ENCODE data around the gene ATRAID. TPM values are rescaled to one million over a fixed set of nuclear protein-coding genes. Genes with fewer than 3 reads are reported as not detected.

ATRAID gene
- total RNA-seq, 1 donor from 2014 or later: 78.3 TPM

DNA sequence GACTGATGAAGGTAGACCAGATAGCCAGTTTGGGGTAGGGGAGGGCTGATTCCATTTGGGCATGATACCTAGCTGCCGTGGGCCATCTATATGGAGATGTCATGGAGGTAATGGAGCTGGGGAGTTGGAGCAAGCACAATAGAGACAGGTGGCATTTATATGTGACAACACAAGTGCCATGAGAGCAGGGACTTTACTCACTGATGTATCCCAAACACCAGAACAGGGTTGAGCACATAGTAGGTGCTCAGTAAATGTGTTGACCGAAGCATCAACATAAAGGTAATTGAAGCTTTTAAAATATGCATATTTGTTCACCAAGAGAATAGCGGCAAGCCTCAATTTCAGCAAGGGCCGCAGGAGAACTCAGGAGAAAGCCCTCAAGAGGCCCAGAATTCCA is 36.1 kb downstream of the ATRAID start:
- intact Hi-C loops (cut with micrococcal nuclease): no loop called here

GRCh38 chr2:27249159-27249890 is 37.5 kb downstream of the ATRAID start:
- intact Hi-C loops (cut with micrococcal nuclease): no loop called here

DNA sequence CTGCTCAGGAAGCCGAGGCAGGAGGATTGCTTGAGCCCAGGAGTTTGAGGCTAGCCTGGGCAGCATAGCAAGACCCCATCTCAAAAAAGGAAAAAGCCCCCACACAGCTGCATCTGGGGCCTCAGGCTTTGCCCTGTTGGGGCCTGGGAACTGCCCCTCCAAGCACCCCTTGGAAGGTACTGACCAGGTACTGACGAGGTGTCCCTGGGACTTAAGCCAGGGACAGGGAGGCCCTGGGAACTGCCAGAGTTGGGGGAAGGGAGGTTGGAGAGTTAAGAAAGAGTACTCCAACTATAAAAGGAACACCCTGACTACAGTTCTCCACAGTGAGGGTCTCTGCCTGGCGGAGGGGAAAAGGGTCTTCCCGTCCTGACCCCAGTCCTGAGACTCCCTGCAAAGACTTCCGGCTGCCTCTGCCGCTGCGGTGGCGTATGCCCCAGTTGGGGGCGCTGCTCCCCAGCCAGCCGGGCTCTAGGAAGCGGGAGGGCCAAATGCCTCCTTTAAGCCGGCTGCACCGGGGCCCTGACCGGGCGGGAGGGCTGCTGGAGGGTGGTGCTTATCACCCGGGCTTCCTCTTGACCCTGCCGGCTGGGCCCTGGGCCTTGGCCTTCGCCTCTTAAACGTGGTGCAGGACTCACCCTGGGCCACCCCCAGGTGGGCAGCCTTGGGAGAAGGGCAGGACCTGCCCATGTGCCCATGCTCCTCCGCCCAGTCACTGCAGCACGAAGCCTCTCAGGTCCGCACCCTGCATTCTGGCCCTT is 38.2 kb downstream of the ATRAID start:
- intact Hi-C loops (cut with micrococcal nuclease): loop anchor here (1.0 kb wide), 1 partner anchor 30 kb away; no protein-coding TSS in a partner anchor

- intact Hi-C loops (cut with micrococcal nuclease): loop anchor here (1.0 kb wide), 1 partner anchor 29 kb away; no protein-coding TSS in a partner anchor
Measured at GRCh38 chr2:27250652-27251379, 39.0 kb downstream of the ATRAID start.

- intact Hi-C loops (cut with micrococcal nuclease): no loop called here
Measured at GRCh38 chr2:27251766-27252165, 39.9 kb downstream of the ATRAID start.

- intact Hi-C loops (cut with micrococcal nuclease): no loop called here
Measured at GRCh38 chr2:27255187-27255586, 43.3 kb downstream of the ATRAID start.

- intact Hi-C loops (cut with micrococcal nuclease): no loop called here
Measured at GRCh38 chr2:27255660-27256059, 43.8 kb downstream of the ATRAID start.

DNA sequence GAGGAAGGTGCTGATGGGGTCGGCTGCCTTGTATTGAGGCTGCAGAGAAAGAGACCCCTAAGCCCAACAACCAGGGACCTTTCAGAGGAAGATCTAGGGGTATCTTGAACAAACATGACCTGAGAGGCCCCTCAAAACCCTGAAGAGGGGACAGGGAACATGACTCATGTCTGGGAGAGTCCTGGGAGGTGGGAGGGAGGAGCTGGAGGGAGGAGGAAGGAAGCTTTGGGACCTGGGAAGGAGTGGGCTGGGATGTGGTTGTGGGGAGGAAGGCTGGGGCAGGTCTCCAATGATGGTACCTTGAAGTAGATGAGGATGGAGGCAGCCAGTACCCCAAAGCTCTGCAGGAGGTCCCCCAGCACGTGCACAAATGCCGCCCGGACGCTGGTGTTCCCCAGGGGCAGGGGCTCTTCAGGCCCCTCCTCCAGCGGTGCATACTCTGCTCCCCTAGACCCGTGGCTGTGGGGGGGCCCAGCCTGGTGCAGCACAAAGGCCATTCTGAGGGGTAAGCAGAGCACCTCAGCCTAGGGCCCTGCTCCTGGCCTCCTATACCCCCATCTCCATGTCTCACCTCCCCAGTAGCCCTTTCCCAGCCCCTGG is 45.1 kb downstream of the ATRAID start:
- intact Hi-C loops (cut with micrococcal nuclease): no loop called here

- intact Hi-C loops (cut with micrococcal nuclease): no loop called here
Measured at GRCh38 chr2:27258051-27258450, 46.2 kb downstream of the ATRAID start.

GRCh38 chr2:27261241-27261925 is 49.5 kb downstream of the ATRAID start:
- intact Hi-C loops (cut with micrococcal nuclease): loop anchor here (5.0 kb wide), 1 partner anchor 44 kb away; the partner anchor contains the start of gene CAD

DNA sequence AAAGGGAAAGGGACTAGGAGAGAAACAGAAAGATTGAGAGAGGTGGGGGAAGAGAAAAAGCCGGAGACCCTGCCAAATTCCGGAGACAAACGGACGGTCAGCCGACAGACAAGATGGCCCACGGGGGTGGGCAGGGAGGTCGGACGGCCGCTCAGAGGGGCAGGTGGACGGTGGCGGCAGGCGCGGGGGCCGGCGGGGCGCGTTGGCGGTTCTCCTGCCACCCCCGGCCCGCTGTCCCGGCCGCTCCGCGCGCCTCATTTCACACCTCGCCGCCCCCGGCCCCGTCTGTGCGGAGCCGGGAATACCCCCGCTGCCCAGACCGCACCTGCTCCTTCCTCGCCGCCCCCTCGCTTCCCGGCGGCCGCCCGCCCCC is 50.1 kb downstream of the ATRAID start:
- intact Hi-C loops (cut with micrococcal nuclease): loop anchor here (5.0 kb wide), 1 partner anchor 45 kb away; the partner anchor contains the start of gene CAD

DNA sequence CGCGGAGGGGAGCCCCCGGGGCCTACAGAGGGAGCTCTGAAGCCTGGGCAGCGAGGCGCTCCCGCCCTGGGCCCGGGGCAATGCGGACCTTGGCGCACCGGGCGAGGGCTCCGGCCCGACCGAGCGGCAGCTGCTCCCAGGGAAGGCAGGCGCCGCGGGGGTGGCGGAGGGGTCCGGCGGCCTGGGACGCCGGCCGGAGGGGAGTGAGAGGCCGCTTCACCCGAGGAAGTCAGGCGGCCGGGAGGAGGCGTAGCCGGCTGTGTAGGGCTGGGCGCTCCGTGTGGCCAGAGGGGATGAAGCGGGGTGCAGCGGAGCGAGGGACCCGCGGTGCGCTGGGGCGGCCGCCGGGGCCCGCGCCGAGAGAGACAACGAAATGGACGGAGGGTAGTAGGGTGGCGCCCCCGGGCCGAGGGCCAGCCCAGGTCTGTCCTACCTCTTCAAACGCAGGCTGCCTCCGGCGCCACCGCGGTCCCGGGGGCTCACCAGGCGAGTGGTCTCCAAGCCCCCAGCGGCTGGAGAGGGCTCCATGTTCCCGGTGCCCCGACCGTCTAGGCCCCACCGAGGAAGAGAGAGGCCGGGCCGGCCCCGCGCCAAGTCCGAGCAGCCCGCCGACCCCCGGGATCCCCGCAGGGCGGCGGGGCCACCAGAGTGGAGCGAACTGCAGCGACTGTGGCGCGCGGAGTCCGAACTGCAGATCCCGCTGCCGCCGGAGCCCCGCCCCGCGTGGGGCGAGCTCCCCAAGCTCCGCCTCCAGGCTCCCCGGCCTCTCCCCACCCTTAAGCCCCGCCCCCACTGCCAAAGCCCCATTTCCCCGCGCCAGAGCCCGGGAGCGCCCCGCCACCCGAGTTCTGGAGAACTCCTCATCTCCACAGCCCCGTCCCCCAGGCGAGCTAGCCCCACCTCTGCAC is 50.8 kb downstream of the ATRAID start, which contains the start of gene SLC30A3:
TSS of gene SLC30A3 (minus strand) at position 669 of the 908 bp plus-strand sequence. CDS start at position 528, 141 bp downstream.
- intact Hi-C loops (cut with micrococcal nuclease): loop anchor here (5.0 kb wide), 1 partner anchor 45 kb away; the partner anchor contains the start of gene CAD

- intact Hi-C loops (cut with micrococcal nuclease): loop anchor here (5.0 kb wide), 1 partner anchor 46 kb away; the partner anchor contains the start of gene CAD
Measured at GRCh38 chr2:27263287-27264252, 51.7 kb downstream of the ATRAID start.

DNA sequence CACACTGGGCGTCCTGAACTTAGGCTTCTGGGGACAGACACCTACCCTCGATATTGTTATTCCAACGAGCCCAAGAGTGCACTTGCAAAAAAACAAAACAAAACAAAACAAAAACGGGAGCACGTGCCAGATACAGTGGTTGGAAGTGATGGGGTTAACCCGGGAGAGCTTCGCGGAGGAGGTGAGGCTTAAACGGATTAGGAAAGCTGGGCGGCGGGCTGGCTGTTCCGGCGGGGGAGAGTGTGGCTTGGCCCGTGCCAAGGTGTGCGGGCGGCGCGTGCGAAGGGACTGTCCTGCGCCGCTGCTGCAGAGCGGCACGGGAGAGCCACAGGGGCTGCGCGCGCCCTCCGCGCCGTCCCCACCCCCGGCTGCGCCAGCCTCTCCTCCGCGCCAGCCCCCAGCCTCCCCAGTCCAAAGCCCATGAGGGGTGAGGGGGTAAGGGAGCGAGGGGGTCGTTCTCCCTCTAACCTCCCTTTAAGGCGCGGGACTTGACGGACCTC is 52.5 kb downstream of the ATRAID start:
- intact Hi-C loops (cut with micrococcal nuclease): loop anchor here (5.0 kb wide), 1 partner anchor 47 kb away; the partner anchor contains the start of gene CAD

- intact Hi-C loops (cut with micrococcal nuclease): loop anchor here (5.0 kb wide), 1 partner anchor 48 kb away; the partner anchor contains the start of gene CAD
Measured at GRCh38 chr2:27264753-27265535, 53.1 kb downstream of the ATRAID start.

- intact Hi-C loops (cut with micrococcal nuclease): no loop called here
Measured at GRCh38 chr2:27265536-27265870, 53.7 kb downstream of the ATRAID start.

All from T-helper 2 cell treated with Interferon-gamma antibody and Interleukin-4, amounts not matched to agents 100 ng/mL and 5 ng/mL, for 36 hours (primary cell).